ENCODE results near the gene FUZ. TPM values are rescaled to one million over a fixed set of nuclear protein-coding genes. Genes with fewer than 3 reads are reported as not detected.

FUZ gene
- total and polyA plus RNA-seq, 2 of the 4 experiments (the other 2 are of a cell fraction): 12.1 to 14.3 TPM

DNA sequence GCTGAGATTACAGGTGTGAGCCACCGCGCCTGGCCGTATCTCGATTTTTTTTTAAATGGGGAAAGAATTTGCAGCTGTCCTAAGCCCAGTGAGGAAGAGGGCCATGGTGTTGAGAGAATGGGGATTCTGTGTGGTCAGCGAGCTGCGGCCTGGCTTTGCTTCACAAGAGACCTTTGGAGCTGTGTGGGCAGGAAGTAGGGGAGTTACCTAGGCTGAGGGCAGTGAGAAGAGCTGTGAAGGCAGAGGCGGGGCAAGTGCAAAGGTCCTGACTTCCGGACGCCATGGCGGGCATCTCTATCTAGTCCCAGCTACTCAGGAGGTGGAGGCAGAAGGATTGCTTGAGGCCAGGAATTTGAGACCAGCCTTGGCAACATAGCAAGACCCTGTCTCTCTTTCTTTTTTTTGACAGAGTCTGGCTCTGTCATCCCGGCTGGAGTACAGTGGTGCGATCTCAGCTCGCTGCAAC lies 41.4 kb downstream of the FUZ start:
- DNase-seq: no peak
- peaks cover 64% of the 10 kb centered on the region for H4K20me1 ChIP-seq (ENCODE audit: insufficient read depth, low read length)
- H3K14ac ChIP-seq (replicated peaks; ENCODE audit: low read depth, low read length): no peak overlapping the region
- no peak overlapping the region for H4K8ac ChIP-seq (ENCODE audit: low read depth in 2 of 2, low read length in 2 of 2)
- no peak overlapping the region for H2BK15ac ChIP-seq (ENCODE audit: low read depth, low read length)
- H3K27ac ChIP-seq (ENCODE audit: insufficient read depth, low read length): no peak overlapping the region
- no peak overlapping the region for H3K18ac ChIP-seq (ENCODE audit: low read depth, low read length)
- no peaks in the 10 kb centered on the region for H3K27me3 ChIP-seq (ENCODE audit: control insufficient read depth, insufficient read depth, low read length)
- H2BK120ac ChIP-seq (ENCODE audit: low read depth, low read length): no peak overlapping the region
- H3K9ac ChIP-seq (ENCODE audit: low read depth, low read length): no peak overlapping the region
- no peak overlapping the region for H4K5ac ChIP-seq (ENCODE audit: low read depth, low read length)
- in situ Hi-C loops (cut with MboI; ENCODE audit: low sequenced_read_pairs) (no loop called here), intact Hi-C loops (cut with micrococcal nuclease) (no loop called here), dilution Hi-C loops (cut with HindIII; ENCODE audit: low sequenced_read_pairs, unreplicated experiment) (no loop called here)
- H3K4me2 ChIP-seq (ENCODE audit: low read depth, low read length): no peak overlapping the region
- H2AFZ ChIP-seq (replicated peaks; ENCODE audit: low read length, poor library complexity): no peak overlapping the region
- TF ChIP-seq RFX5 (IDR thresholded peaks at IDR 0.05; ENCODE audit: low read depth, low read length): no peak
- TF ChIP-seq, protein P1, sequence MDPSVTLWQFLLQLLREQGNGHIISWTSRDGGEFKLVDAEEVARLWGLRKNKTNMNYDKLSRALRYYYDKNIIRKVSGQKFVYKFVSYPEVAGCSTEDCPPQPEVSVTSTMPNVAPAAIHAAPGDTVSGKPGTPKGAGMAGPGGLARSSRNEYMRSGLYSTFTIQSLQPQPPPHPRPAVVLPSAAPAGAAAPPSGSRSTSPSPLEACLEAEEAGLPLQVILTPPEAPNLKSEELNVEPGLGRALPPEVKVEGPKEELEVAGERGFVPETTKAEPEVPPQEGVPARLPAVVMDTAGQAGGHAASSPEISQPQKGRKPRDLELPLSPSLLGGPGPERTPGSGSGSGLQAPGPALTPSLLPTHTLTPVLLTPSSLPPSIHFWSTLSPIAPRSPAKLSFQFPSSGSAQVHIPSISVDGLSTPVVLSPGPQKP (IDR thresholded peaks at IDR 0.05; ENCODE audit: borderline replicate concordance, low read depth, low read length): no peak
- TF ChIP-seq CEBPB (IDR thresholded peaks at IDR 0.05; ENCODE audit: low read depth, low read length): no peak
- TF ChIP-seq BHLHE40 (IDR thresholded peaks at IDR 0.05; ENCODE audit: low read depth, low read length): no peak
- TF ChIP-seq RCOR1 (IDR thresholded peaks at IDR 0.05; ENCODE audit: insufficient replicate concordance, low read length): no peak
- TF ChIP-seq MXI1 (IDR thresholded peaks at IDR 0.05; ENCODE audit: borderline replicate concordance, low read depth, low read length): no peak
- TF ChIP-seq, protein P2, sequence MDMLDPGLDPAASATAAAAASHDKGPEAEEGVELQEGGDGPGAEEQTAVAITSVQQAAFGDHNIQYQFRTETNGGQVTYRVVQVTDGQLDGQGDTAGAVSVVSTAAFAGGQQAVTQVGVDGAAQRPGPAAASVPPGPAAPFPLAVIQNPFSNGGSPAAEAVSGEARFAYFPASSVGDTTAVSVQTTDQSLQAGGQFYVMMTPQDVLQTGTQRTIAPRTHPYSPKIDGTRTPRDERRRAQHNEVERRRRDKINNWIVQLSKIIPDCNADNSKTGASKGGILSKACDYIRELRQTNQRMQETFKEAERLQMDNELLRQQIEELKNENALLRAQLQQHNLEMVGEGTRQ (IDR thresholded peaks at IDR 0.05; ENCODE audit: low read depth, low read length): no peak
- no peak for TF ChIP-seq FOS (IDR thresholded peaks at IDR 0.05; ENCODE audit: low read depth, low read length)
- no peak for TF ChIP-seq SMC3 (IDR thresholded peaks at IDR 0.05; ENCODE audit: low read depth, low read length)
- no peak for TF ChIP-seq CHD1 (IDR thresholded peaks at IDR 0.05; ENCODE audit: low read depth, low read length)
- no peak for TF ChIP-seq RAD21 (IDR thresholded peaks at IDR 0.05; ENCODE audit: low read length)
- TF ChIP-seq MAZ (IDR thresholded peaks at IDR 0.05; ENCODE audit: borderline replicate concordance, low read depth, low read length): no peak
- TF ChIP-seq, protein P3, sequence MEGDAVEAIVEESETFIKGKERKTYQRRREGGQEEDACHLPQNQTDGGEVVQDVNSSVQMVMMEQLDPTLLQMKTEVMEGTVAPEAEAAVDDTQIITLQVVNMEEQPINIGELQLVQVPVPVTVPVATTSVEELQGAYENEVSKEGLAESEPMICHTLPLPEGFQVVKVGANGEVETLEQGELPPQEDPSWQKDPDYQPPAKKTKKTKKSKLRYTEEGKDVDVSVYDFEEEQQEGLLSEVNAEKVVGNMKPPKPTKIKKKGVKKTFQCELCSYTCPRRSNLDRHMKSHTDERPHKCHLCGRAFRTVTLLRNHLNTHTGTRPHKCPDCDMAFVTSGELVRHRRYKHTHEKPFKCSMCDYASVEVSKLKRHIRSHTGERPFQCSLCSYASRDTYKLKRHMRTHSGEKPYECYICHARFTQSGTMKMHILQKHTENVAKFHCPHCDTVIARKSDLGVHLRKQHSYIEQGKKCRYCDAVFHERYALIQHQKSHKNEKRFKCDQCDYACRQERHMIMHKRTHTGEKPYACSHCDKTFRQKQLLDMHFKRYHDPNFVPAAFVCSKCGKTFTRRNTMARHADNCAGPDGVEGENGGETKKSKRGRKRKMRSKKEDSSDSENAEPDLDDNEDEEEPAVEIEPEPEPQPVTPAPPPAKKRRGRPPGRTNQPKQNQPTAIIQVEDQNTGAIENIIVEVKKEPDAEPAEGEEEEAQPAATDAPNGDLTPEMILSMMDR (conservative IDR thresholded peaks at IDR 0.05; ENCODE audit: low read depth, low read length): no peak
- TF ChIP-seq MAFK (IDR thresholded peaks at IDR 0.05; ENCODE audit: low read depth, low read length): no peak
- no peak for TF ChIP-seq NFE2L2 (IDR thresholded peaks at IDR 0.05; ENCODE audit: low read depth, low read length)
- no peak for TF ChIP-seq POLR2A (IDR thresholded peaks at IDR 0.05; ENCODE audit: low read depth, low read length)
- H2BK5ac ChIP-seq (ENCODE audit: low read depth, low read length, poor library complexity, severe bottlenecking): no peak overlapping the region
- peaks cover 23 to 84% of the 10 kb centered on the region in 2 experiments for H3K79me1 ChIP-seq (ENCODE audit: low read depth in 1 of 2, low read length in 2 of 2)
- ChIA-PET CTCF (no interaction called here), POLR2A (ENCODE audit: unreplicated experiment) (no interaction called here)
- BruUV-seq (replicated peaks): no TSS peak
- ATAC-seq (ENCODE audit: low read depth): no peak
- no peak overlapping the region for H3K23ac ChIP-seq (ENCODE audit: low read depth, low read length)
- no peak overlapping the region for H3K4ac ChIP-seq (ENCODE audit: low read depth, low read length)
- H3K9me3 ChIP-seq (ENCODE audit: control insufficient read depth, insufficient read depth, low read length): no peaks in the 10 kb centered on the region
- peaks cover 28% of the 10 kb centered on the region for H3K9me1 ChIP-seq (ENCODE audit: insufficient read depth, low read length)
- peaks cover 14% of the 10 kb centered on the region for H3K36me3 ChIP-seq (ENCODE audit: control insufficient read depth, insufficient read depth, low read length)
- H3K4me1 ChIP-seq (ENCODE audit: control insufficient read depth, insufficient read depth, low read length): peaks cover 9% of the 10 kb centered on the region
- H3K4me3 ChIP-seq (ENCODE audit: insufficient read depth, low read depth, low read length): no peak overlapping the region
- 98% methylated on average over 8 of the region's 13 CpGs; no CpG with 5 or more reads in 1 of the 2 experiments for WGBS, 2 experiments (ENCODE audit: extremely low coverage in 2 of 2, insufficient read length in 1 of 2)
- no peak overlapping the region for H4K91ac ChIP-seq (ENCODE audit: insufficient read depth, low read depth, low read length)
- H2BK20ac ChIP-seq (ENCODE audit: low read depth, low read length): no peak overlapping the region
- no peak overlapping the region for H2AK9ac ChIP-seq (replicated peaks; ENCODE audit: low read depth, low read length, poor library complexity)
- no peak overlapping the region for H2AK5ac ChIP-seq (ENCODE audit: low read depth, low read length)
- no peak overlapping the region for H3K56ac ChIP-seq (ENCODE audit: extremely low read depth, insufficient read depth, low read length)

All from IMR-90 (cell line).